Glutamatergic neuron (in vitro differentiated cells): ENCODE data around the gene EPB42. TPM values are rescaled to one million over a fixed set of nuclear protein-coding genes. Genes with fewer than 3 reads are reported as not detected.

Source experiments
- DNase-seq: peaks from one replicate; pipeline ENCODE4 v3.0.0; 2022
- H3K27ac Mint-ChIP-seq: one replicate; pipeline ENCODE4 v1.8.0; 2020; ENCODE audit warnings: mild to moderate bottlenecking, mixed read lengths, inconsistent platforms; ENCODE audit not compliant: unreplicated experiment
- H3K27me3 Mint-ChIP-seq: one replicate; pipeline ENCODE4 v1.8.0; 2020; ENCODE audit warnings: mild to moderate bottlenecking, moderate library complexity, mixed read lengths, inconsistent platforms; ENCODE audit not compliant: unreplicated experiment
- H3K36me3 Mint-ChIP-seq: one replicate; pipeline ENCODE4 v1.8.0; 2020; ENCODE audit warnings: mild to moderate bottlenecking, mixed read lengths, inconsistent platforms; ENCODE audit not compliant: unreplicated experiment
- H3K4me1 Mint-ChIP-seq: one replicate; pipeline ENCODE4 v1.8.0; 2020; ENCODE audit warnings: mild to moderate bottlenecking, low read depth, mixed read lengths, inconsistent platforms; ENCODE audit not compliant: unreplicated experiment
- H3K4me3 Mint-ChIP-seq: one replicate; pipeline ENCODE4 v1.8.0; 2020; ENCODE audit warnings: mild to moderate bottlenecking, mixed read lengths, inconsistent platforms; ENCODE audit not compliant: unreplicated experiment
- H3K9me3 Mint-ChIP-seq: one replicate; pipeline ENCODE4 v1.8.0; 2020; ENCODE audit warnings: mild to moderate bottlenecking, moderate library complexity, mixed read lengths, inconsistent platforms; ENCODE audit not compliant: unreplicated experiment
- total RNA-seq: library from RNA; stranded (reverse); fragmentation: NEBNext Ultra II Directional; extraction: Animal tissue kit (Norgen Biotek cat#: 25700); gene quantifications from one replicate; pipeline ENCODE4 v1.2.1, GENCODE V29; 2021; ENCODE audit not compliant: unreplicated experiment
- TF ChIP-seq, protein P1 (sequence below): fragments of 200-600 bp; sonication (generic); IDR thresholded peaks from one replicate; pipeline ENCODE4 v1.5.0; 2021; ENCODE audit not compliant: partially characterized antibody, unreplicated experiment

Gene EPB42
- total RNA-seq, 1 donor from 2014 or later, result not detected

DNA sequence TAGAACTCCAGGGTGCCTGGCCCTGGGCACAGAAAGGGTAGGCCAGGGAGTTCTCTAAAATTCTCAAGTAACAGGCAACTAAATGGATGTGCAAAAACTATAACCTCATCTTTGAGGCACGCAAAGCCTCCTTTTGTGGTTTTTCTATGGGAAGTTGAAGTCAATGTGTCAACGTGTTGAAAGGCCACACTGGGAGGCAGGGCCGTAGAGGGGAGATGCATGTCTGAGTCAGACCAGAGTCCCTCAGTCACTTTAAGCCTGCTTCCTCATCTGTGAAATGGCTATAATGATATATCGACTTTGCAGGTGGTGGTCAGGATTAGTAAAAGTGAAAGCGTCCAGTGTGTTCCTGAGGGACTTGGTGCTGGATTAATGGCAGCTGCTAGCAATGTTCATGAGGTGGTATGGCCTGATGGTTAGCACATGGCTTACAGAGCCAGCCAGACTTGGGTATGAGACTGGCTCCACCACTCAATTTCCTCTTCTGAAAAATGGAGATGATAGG, 28.9 kb upstream of the EPB42 start:
- no peaks in the 10 kb centered on the region for H3K36me3 Mint-ChIP-seq
- H3K27ac Mint-ChIP-seq, result no peak overlapping the region
- no peak overlapping the region for H3K4me3 Mint-ChIP-seq
- no peaks in the 10 kb centered on the region for H3K9me3 Mint-ChIP-seq
- TF ChIP-seq, protein P1, sequence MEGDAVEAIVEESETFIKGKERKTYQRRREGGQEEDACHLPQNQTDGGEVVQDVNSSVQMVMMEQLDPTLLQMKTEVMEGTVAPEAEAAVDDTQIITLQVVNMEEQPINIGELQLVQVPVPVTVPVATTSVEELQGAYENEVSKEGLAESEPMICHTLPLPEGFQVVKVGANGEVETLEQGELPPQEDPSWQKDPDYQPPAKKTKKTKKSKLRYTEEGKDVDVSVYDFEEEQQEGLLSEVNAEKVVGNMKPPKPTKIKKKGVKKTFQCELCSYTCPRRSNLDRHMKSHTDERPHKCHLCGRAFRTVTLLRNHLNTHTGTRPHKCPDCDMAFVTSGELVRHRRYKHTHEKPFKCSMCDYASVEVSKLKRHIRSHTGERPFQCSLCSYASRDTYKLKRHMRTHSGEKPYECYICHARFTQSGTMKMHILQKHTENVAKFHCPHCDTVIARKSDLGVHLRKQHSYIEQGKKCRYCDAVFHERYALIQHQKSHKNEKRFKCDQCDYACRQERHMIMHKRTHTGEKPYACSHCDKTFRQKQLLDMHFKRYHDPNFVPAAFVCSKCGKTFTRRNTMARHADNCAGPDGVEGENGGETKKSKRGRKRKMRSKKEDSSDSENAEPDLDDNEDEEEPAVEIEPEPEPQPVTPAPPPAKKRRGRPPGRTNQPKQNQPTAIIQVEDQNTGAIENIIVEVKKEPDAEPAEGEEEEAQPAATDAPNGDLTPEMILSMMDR, result no peak
- no peaks in the 10 kb centered on the region for H3K4me1 Mint-ChIP-seq
- DNase-seq, result no peak
- no peaks in the 10 kb centered on the region for H3K27me3 Mint-ChIP-seq

DNA sequence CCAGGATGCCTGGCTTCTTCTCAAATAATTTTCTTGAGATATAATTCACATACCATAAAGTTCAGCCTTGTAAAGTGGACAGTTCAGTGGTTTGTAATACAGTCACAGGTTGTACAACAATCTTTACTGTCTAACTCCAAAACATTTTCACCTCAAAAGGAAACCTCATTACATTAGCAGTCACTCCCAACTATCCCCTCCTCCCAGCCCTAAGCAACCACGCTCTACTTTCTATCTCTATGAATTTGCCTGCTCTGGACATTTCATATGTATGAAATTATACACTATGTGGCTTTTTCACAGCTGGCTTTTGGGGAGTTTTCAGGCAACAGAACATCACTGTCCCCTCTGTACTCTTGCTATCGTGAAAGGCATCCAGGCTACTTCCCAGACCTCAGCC, 28.4 kb upstream of the EPB42 start:
- TF ChIP-seq, protein P1, result no peak
- no peaks in the 10 kb centered on the region for H3K27me3 Mint-ChIP-seq
- no peaks in the 10 kb centered on the region for H3K36me3 Mint-ChIP-seq
- no peaks in the 10 kb centered on the region for H3K4me1 Mint-ChIP-seq
- no peak overlapping the region for H3K4me3 Mint-ChIP-seq
- H3K27ac Mint-ChIP-seq, result no peak overlapping the region
- DNase-seq, result no peak
- no peaks in the 10 kb centered on the region for H3K9me3 Mint-ChIP-seq

DNA sequence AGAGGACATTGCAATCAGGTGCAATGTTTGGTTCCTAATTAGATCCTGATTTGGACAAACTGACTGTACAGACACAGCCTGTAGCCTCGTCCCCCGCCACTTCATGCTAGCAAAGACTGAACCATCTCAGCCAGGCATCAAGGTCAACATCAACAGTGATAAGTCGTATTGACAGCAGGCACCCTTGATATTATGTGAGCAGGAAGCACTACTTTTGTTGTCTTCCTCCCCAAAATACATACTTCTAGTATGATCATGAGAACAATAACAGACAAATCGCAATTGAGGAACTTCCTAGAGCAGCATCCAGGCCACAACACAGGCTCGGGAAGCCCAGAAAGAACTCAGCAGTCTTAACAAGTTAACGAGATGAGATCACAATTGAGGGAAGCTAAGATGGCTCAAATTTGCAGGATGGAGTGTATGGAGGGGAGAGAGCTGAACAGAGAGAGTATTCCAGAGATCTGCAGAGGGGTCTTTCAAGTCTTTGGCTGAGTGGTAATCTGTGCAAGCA, 25.5 kb upstream of the EPB42 start:
- no peaks in the 10 kb centered on the region for H3K36me3 Mint-ChIP-seq

DNA sequence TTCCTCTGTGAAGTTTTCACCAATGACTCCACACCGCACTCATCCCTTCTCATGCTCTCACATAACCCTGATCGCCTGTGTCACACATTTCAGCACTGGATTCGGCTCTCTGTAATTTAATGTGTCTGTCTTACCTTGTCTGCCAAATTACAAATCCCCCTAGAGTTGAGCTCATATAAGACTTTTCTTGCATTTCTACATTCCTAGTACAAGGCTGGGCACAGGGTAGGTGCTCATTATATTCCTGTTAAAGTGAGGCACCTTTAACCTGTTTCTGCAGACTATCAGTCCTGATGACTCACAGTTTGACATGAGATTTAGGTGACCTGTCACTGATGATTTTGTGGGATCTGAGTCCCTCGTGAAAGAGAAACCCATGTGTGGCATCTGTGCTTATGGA, 23.3 kb upstream of the EPB42 start:
- TF ChIP-seq, protein P1, result no peak
- H3K36me3 Mint-ChIP-seq, result no peaks in the 10 kb centered on the region
- H3K4me3 Mint-ChIP-seq, result no peak overlapping the region
- peaks cover 2% of the 10 kb centered on the region for H3K9me3 Mint-ChIP-seq
- DNase-seq, result no peak
- H3K27ac Mint-ChIP-seq, result no peak overlapping the region
- H3K27me3 Mint-ChIP-seq, result no peaks in the 10 kb centered on the region
- H3K4me1 Mint-ChIP-seq, result no peaks in the 10 kb centered on the region

More for the DNA sequence above, 25.5 kb upstream of the EPB42 start:
- DNase-seq, result no peak
- H3K27ac Mint-ChIP-seq, result no peak overlapping the region
- H3K4me1 Mint-ChIP-seq, result no peaks in the 10 kb centered on the region
- H3K9me3 Mint-ChIP-seq, result no peaks in the 10 kb centered on the region
- TF ChIP-seq, protein P1, result no peak
- no peaks in the 10 kb centered on the region for H3K27me3 Mint-ChIP-seq
- no peak overlapping the region for H3K4me3 Mint-ChIP-seq

DNA sequence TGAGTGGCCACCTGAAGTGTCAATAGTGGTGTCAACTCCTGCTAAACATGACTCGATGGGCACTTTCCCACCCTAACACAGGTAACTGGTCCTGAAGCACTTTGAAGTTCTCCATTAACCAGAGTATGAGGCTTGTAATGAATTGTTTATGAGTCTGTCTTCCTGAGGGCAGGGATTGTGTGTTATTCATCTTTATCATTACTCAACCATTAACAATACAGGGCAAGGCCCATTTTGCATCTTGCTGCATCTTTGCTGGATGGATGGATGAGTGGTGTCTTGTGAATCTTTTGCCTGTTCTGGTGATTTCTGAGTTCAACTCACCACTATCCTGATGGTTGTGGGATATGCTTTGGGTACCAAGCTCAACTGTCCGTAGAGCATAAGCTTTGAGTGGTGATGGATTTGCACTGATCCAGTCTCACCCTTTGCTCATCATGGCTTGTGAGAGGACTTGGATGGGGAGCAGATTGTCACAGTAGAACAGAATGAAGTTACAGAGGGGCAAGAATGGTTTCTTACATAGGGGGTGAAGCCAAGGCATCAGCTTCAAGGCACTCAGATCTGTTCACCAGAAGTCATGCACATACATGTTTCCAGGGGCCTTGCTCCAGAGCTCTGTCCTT, 22.3 kb upstream of the EPB42 start:
- H3K27me3 Mint-ChIP-seq, result no peaks in the 10 kb centered on the region
- H3K9me3 Mint-ChIP-seq, result peaks cover 2% of the 10 kb centered on the region
- TF ChIP-seq, protein P1, result no peak
- no peak overlapping the region for H3K4me3 Mint-ChIP-seq
- DNase-seq, result no peak
- no peak overlapping the region for H3K27ac Mint-ChIP-seq
- H3K4me1 Mint-ChIP-seq, result peaks cover 1% of the 10 kb centered on the region
- H3K36me3 Mint-ChIP-seq, result no peaks in the 10 kb centered on the region
